Activated naive CD8-positive, alpha-beta T cell treated with anti-CD3 and anti-CD28 coated beads for 36 hours (primary cell): ENCODE measurements around the gene LRRC51. TPM values are rescaled to one million over a fixed set of nuclear protein-coding genes. Genes with fewer than 3 reads are reported as not detected.

Source experiments
- DNase-seq: peaks from one replicate; pipeline ENCODE4 v3.0.0; 2021
- H3K27ac Mint-ChIP-seq: one replicate; pipeline ENCODE4 v1.8.0; 2022; ENCODE audit warnings: mild to moderate bottlenecking, moderate library complexity, mixed read lengths
- H3K27me3 Mint-ChIP-seq: one replicate; pipeline ENCODE4 v1.8.0; 2022; ENCODE audit warnings: mild to moderate bottlenecking, mixed read lengths
- H3K36me3 Mint-ChIP-seq: one replicate; pipeline ENCODE4 v1.8.0; 2021; ENCODE audit warnings: mild to moderate bottlenecking, mixed read lengths
- H3K4me1 Mint-ChIP-seq: one replicate; pipeline ENCODE4 v1.8.0; 2021; ENCODE audit warnings: mixed read lengths
- H3K4me3 Mint-ChIP-seq: one replicate; pipeline ENCODE4 v1.8.0; 2022; ENCODE audit warnings: mild to moderate bottlenecking, moderate library complexity, mixed read lengths
- H3K9me3 Mint-ChIP-seq: one replicate; pipeline ENCODE4 v1.8.0; 2022; ENCODE audit warnings: mixed read lengths
- total RNA-seq, 2 experiments: library from RNA; stranded (reverse); gene quantifications; one replicate each; pipeline ENCODE4 v1.2.3, GENCODE V29; 2021

Gene LRRC51, protein sequence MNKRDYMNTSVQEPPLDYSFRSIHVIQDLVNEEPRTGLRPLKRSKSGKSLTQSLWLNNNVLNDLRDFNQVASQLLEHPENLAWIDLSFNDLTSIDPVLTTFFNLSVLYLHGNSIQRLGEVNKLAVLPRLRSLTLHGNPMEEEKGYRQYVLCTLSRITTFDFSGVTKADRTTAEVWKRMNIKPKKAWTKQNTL
- 10 to 100 TPM in 1 of 2 experiments, 1 to 10 TPM in 1; 7.0 to 10.0 TPM for total RNA-seq

DNA sequence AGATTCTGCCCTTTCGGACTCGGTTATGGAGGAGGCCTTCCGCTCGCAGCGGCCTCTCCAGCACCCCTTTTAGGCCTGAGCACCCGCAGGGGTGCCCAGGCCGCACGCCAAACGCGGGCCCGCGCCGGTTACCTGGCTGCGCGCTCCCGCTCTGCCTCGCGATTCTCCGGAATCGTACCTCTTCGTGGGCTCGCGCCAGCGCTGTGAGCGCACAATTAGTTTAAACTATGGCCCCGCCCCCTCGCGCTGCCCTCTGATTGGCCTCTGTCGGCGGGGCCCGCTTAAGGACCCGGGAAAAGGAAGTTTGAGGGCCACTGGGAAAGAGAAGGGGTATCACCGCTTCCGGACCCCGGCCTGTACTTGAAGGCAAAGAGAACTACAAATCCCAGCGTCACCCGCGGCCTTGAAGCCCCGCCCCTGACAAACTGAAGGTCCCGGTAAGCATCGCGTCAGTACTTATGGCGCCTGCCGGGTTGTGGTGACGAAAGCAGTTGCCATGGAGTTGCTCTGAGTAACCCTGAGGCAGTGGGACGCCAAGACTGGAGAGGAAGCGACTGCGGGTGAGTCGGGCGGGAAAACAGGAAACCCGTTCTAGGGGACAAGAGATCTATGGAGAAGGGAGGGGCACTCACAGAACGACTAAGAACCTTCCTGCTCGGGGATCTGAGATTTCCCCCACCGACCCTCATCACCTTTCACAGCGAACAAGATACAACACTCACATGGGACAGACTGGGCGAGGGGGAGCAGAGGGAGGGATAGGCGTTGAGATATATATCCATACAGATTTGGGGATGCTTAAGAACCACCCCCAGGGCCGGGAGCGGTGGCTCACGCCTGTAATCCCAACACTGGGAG lies at the start of gene LRRC51, which contains the start of gene NUMA1:
Gene LRRC51, plus strand, starts transcription at position 525 of the 858 bp plus-strand sequence. CDS start 8,234 bp downstream, outside the sequence.
Gene NUMA1, minus strand, starts transcription at position 217 of the 858 bp plus-strand sequence. CDS start 44,599 bp downstream, outside the sequence.
- Mint-ChIP-seq H3K27ac (peak within 1 kb of the TSS; percentile 93), H3K36me3 (peaks cover 3% of the 10 kb centered on the region), H3K27me3 (no peaks in the 10 kb centered on the region), H3K9me3 (no peaks in the 10 kb centered on the region), H3K4me1 (peaks cover 39% of the 10 kb centered on the region), H3K4me3 (peak within 1 kb of the TSS; percentile 89)
- peak; percentile 98 for DNase-seq

- no peak for DNase-seq
- H3K36me3 Mint-ChIP-seq = peaks cover 26% of the 10 kb centered on the region
- H3K27ac Mint-ChIP-seq = peak overlapping the region; percentile 73
- H3K27me3 Mint-ChIP-seq = no peaks in the 10 kb centered on the region
- no peak overlapping the region for H3K4me3 Mint-ChIP-seq
- no peaks in the 10 kb centered on the region for H3K9me3 Mint-ChIP-seq
- peaks cover 21% of the 10 kb centered on the region for H3K4me1 Mint-ChIP-seq
These were observed 44.0 kb upstream of the LRRC51 start for GRCh38 chr11:72036687-72037086.

DNA sequence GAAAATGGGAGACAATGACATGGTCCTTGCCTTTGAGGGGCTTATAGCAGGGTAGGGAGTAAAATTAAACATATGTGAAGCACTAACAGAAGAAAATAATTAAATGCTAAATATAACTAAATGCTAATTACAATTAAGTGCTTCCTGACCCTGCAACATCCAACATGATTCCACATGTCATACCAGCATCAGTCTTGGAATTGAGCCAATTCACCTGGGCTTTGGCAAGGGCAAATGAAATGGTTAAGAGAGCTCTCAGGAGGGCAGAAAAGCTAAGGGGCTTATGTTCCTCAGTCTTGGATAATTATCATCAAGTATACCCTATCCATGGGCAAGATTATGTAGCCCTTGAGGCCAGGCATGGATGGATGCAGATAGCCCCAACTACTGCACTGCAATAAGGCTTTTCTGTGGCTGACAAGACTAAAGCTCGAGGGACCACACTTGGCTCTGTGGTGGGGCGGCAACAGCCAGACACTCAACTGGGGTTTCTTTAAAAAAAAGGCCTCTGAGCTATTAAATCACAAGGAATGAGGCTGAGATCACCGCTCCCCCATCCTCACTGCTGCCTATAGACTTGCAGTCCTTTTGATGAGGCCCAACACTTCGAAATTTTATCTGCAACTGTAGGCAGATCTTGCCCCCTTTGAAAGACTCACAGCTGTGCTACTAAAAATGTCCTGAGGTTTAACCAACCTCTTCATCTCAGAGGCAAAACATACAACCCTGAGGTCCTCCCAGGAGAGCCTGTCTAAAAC lies 42.9 kb upstream of the LRRC51 start:
- Mint-ChIP-seq H3K9me3 (no peaks in the 10 kb centered on the region), H3K4me3 (no peak overlapping the region), H3K27me3 (no peaks in the 10 kb centered on the region), H3K4me1 (peaks cover 30% of the 10 kb centered on the region), H3K27ac (no peak overlapping the region), H3K36me3 (peaks cover 26% of the 10 kb centered on the region)
- no peak for DNase-seq

DNA sequence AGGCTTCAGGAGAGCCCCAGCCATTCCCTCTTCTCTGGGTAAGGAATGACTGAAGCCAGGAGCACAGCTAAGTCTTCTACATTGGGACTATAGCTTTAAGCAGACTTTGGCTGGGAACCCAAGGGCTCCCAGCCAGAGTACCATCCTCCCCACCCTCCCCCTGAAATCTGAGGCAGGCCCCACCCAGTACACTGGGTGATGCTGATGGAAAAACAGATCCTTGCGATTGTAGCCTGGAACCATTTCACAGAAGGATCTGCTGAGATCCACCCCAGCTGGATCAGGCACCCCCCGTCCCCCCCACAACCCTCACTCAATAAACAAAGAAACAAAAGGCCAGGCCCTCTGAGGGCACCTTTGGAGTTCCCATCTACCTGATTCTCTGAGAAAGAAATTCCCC lies 42.2 kb upstream of the LRRC51 start:
- Mint-ChIP-seq H3K27ac (no peak overlapping the region), H3K4me1 (peaks cover 34% of the 10 kb centered on the region), H3K27me3 (no peaks in the 10 kb centered on the region), H3K4me3 (no peak overlapping the region), H3K9me3 (no peaks in the 10 kb centered on the region), H3K36me3 (peaks cover 27% of the 10 kb centered on the region)
- no peak for DNase-seq

- Mint-ChIP-seq H3K36me3 (peaks cover 27% of the 10 kb centered on the region), H3K27ac (no peak overlapping the region), H3K4me3 (no peak overlapping the region), H3K4me1 (peaks cover 38% of the 10 kb centered on the region), H3K9me3 (no peaks in the 10 kb centered on the region), H3K27me3 (no peaks in the 10 kb centered on the region)
- no peak for DNase-seq
These were observed 41.4 kb upstream of the LRRC51 start for GRCh38 chr11:72039031-72039855.

GRCh38 chr11:72039856-72040401 lies 40.7 kb upstream of the LRRC51 start:
- peaks cover 40% of the 10 kb centered on the region for H3K4me1 Mint-ChIP-seq
- no peak overlapping the region for H3K27ac Mint-ChIP-seq
- H3K27me3 Mint-ChIP-seq = no peaks in the 10 kb centered on the region
- no peaks in the 10 kb centered on the region for H3K9me3 Mint-ChIP-seq
- no peak overlapping the region for H3K4me3 Mint-ChIP-seq
- H3K36me3 Mint-ChIP-seq = peaks cover 25% of the 10 kb centered on the region
- DNase-seq = no peak

DNA sequence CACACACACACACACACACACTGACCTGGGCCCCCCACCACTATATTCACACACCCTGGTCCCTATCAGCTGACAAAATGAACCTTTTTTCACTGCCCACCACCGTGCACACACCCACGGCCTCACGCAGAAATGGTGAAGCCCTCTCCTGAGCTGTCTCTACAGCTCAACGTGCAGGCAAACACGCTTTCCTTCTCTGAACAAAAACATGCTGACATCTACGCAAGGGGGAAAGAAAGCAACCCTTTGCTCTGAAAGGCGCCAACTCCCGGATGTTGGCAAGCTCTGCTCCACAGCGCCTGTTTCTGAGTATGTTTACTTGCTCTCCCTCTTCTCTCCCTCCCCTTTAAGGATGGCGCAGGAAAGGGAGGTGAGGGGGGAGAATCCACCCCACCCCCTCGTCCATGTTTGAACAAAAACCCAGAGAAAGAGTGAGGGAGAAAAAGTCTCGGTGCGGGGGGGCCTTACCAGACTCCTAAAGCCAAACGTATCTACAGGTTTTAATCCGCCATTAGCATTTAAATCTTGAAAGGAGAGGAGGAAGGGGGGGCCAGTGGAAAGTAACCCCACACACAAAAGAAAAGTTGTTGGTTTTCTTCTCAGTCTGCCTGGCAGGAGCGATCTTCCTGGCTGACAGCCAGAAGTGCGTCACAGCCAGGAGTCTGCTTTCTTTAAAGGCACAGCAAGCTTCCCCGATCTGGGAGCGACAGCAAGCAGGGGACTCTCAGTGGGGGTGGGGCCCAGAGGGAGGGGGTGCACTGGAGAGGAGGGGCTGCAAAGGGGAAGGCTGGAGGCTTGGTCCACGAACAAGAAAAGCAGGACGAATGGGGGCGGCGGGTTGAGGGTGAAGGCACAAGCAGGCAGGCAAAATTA lies 39.9 kb upstream of the LRRC51 start:
- peaks cover 38% of the 10 kb centered on the region for H3K4me1 Mint-ChIP-seq
- no peaks in the 10 kb centered on the region for H3K9me3 Mint-ChIP-seq
- no peaks in the 10 kb centered on the region for H3K27me3 Mint-ChIP-seq
- peaks cover 18% of the 10 kb centered on the region for H3K36me3 Mint-ChIP-seq
- H3K27ac Mint-ChIP-seq = no peak overlapping the region
- peak; percentile 74 for DNase-seq
- no peak overlapping the region for H3K4me3 Mint-ChIP-seq

DNA sequence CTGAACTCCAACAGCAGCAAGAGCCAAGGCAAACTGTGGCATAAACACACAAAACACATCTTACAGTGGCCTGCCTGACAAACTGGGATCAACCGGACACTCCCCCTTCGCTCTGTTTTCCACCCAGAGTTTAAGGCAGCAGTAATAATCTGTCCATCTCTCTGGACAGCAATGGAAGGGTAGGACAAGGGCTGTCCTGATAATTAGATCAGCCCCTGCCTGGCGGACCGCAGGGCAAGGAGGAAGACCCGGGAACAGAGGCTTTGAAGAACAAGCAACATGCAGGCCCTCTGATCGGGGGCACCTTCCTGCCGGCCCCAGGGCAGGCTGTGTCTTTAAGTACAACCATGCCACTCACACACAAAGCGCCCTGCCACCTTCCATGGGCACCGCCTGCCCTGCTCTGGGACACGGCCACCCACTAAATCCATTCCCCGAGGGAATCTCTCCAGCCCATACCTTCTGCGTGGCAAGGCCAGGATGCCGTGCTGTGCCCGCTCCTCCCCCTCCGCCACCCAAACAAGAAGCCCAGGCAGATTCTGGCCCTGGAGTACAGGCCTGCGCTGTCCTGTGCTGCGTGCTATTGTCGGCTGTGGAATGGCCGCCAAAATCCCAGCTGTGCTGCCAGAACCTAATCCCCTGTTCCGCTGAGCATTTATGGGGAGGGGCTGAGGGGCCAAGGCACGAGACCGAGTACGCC lies 39.1 kb upstream of the LRRC51 start:
- no peaks in the 10 kb centered on the region for H3K27me3 Mint-ChIP-seq
- peaks cover 34% of the 10 kb centered on the region for H3K4me1 Mint-ChIP-seq
- H3K36me3 Mint-ChIP-seq = peaks cover 13% of the 10 kb centered on the region
- H3K9me3 Mint-ChIP-seq = no peaks in the 10 kb centered on the region
- no peak overlapping the region for H3K4me3 Mint-ChIP-seq
- H3K27ac Mint-ChIP-seq = no peak overlapping the region
- peak; percentile 46 for DNase-seq

DNA sequence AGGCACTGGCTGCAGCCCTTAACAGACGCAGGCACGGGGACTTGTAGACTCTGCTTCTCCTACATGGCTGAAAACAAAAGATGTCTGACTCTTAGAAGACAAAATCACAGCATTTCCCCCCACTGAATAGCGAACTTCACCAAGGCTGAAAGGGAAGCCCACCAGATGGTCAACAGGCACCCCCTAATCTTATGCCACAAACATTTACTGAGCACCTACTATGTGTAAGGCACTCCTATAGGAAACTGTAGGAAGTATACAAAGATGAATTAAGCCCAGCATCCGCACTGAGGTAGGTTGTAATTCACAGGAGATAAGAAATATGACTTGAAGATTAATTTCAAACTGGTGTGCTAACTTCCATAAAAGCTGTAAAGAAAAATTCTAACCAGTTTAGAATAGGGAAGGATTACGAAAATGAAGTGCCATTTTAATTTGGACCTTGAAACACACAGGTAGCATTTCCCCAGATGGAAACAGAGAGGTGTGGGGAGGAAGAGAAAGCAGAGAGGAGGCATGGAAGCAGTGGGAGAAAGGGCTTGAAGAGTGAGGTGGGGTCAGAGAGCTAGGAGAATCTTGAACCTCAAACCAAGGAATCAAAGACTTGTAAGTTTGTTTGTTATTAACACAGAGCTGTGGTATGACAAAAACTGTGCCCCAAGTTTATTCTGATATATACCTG lies 38.4 kb upstream of the LRRC51 start:
- Mint-ChIP-seq H3K9me3 (no peaks in the 10 kb centered on the region), H3K4me3 (no peak overlapping the region), H3K4me1 (peaks cover 27% of the 10 kb centered on the region), H3K27me3 (no peaks in the 10 kb centered on the region), H3K36me3 (peaks cover 7% of the 10 kb centered on the region), H3K27ac (no peak overlapping the region)
- DNase-seq = no peak

GRCh38 chr11:72045849-72046248 lies 34.8 kb upstream of the LRRC51 start:
- peaks cover 3% of the 10 kb centered on the region for H3K36me3 Mint-ChIP-seq
- no peaks in the 10 kb centered on the region for H3K27me3 Mint-ChIP-seq
- H3K9me3 Mint-ChIP-seq = no peaks in the 10 kb centered on the region
- H3K27ac Mint-ChIP-seq = no peak overlapping the region
- no peak overlapping the region for H3K4me3 Mint-ChIP-seq
- DNase-seq = no peak
- H3K4me1 Mint-ChIP-seq = peaks cover 26% of the 10 kb centered on the region

GRCh38 chr11:72048766-72049460 lies 31.7 kb upstream of the LRRC51 start:
- H3K4me3 Mint-ChIP-seq = no peak overlapping the region
- no peak overlapping the region for H3K27ac Mint-ChIP-seq
- H3K4me1 Mint-ChIP-seq = peaks cover 10% of the 10 kb centered on the region
- no peak for DNase-seq
- H3K36me3 Mint-ChIP-seq = peaks cover 7% of the 10 kb centered on the region
- no peaks in the 10 kb centered on the region for H3K27me3 Mint-ChIP-seq
- no peaks in the 10 kb centered on the region for H3K9me3 Mint-ChIP-seq

DNA sequence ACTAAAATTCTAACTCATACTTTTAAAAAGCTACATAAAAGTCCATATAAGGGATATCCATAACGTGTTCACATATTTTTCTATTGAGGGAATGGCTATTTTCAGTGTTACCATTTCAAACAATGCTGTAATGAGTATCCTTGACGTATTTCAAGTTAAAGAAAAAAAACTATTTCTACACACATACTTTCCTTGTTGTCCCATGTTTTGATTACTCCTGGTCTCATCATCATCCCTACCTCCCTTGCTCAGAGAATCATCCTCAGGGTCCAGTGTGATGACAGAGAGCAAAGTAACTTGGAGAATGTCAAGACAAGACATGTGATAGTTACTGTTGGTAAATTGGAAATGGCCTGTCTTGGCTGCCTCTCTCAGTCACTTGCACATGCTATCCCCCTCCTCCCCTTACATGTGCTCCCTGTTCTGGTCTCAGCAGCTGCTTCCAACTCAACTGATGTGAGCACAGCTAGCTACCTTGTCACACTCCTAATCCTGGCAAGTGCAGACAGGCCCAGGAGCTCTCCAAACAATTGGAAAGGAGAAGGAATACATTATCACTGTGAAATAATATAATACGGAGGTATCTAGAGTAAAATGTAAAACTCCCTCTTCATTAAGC lies 22.1 kb upstream of the LRRC51 start:
- Mint-ChIP-seq H3K27me3 (no peaks in the 10 kb centered on the region), H3K4me3 (no peak overlapping the region), H3K27ac (no peak overlapping the region), H3K4me1 (no peaks in the 10 kb centered on the region), H3K36me3 (peaks cover 13% of the 10 kb centered on the region), H3K9me3 (no peaks in the 10 kb centered on the region)
- no peak for DNase-seq
